Activated effector memory CD4-positive, alpha-beta T cell treated with anti-CD3 and anti-CD28 coated beads, Interleukin-2, amount 50 U/mL, for 16 hours (primary cell): Measurements from ENCODE around the gene AMY1A.
"Not testable (repeated sequence)": the region's sequence is repeated elsewhere in the genome, so short reads cannot be mapped to it uniquely, and the experiment has no call there.

Experiments used
- DNase-seq: peaks from one replicate; pipeline ENCODE4 v3.0.0-alpha.2; 2020

Gene AMY1A

DNA sequence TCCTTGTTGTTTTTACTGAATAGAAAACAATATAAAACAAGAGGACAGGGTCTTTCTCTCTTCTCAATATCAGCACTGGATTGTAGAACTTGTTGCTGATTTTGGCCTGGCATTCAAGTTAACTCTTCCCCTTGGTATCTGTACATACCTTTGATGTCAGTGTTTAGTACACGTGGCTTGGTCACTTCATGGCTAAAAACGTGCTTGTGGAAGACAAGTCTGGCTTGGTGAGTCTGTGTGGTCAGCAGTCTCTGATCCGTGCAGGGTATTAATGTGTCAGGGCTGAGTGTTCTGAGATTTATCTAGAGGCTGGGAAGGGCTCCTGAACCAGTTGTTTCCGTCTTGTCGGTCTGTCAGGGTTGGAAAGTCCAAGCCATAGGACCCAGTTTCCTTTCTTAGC lies at the start of gene AMY1A:
Gene AMY1A (plus strand): TSS at position 301 of the 400 bp plus-strand sequence. CDS start 571 bp downstream, outside the sequence.
- not testable (repeated sequence) for DNase-seq

DNA sequence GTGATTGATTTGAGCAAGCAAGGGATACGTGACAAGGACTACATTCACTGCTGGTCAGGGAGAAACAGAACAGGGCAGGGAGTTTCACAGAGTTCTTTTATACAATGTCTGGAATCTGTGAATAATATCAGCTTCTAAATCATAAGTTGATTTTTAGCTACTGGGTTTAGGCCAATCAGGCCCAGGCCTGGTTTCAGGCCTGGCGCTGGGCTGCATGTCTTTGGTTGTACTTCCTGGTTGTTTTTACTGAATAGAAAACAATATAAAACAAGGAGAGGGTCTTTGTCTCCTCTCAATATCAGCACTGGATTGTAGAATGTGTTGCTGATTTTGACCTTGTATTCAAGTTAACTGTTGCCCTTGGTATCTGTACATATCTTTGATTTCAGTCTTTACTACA lies 39.2 kb upstream of the AMY1A start:
- no peak for DNase-seq

- DNase-seq = not testable (repeated sequence)
These were observed 38.5 kb upstream of the AMY1A start, which contains the start of gene AMY2A for GRCh38 chr1:103616994-103617477. Gene AMY2A (plus strand): TSS chr1:103617427. CDS start chr1:103617441, 14 bp downstream.

DNA sequence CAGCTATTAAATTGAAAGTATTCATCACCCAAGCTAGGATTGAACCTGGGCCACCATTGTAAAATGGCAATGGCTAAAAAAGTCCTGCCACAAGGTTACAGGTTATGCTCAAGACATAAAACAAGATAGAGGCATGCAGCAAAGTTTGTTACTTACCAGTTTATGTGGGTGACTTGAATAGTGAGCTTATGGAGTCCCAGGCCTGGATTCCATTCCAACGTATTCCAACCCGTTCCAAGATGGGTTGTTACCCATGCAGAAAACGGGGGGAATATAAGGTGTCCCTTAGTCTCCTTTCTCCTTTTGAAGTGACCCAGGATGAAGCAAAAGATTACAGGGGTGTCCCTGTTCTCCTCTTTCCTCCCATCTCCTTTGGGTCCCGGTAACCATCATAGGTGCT lies 28.1 kb upstream of the AMY1A start:
- not testable (repeated sequence) for DNase-seq

DNA sequence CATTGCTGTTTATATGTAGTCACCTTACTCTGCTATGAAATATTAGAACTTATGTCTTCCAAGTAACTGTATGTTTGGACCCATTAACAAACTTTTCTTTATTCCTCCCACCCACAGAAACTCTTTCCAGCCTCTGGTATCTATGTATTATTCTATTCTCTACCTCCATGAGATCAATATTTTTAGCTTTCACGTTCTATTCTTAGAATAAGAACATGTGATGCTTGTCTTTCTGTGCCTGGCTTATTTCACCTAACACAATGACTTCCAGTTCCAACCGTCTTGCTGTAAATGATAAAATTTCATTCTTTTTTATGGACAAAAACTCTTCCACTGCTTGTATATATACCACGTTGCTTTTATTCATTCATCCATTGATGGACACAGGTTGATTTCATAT lies 14.4 kb upstream of the AMY1A start:
- DNase-seq = not testable (repeated sequence)

- not testable (repeated sequence) for DNase-seq
These were observed 11.7 kb upstream of the AMY1A start for GRCh38 chr1:103643908-103644307.

GRCh38 chr1:103650305-103650704 lies 5.3 kb upstream of the AMY1A start:
- not testable (repeated sequence) for DNase-seq

DNA sequence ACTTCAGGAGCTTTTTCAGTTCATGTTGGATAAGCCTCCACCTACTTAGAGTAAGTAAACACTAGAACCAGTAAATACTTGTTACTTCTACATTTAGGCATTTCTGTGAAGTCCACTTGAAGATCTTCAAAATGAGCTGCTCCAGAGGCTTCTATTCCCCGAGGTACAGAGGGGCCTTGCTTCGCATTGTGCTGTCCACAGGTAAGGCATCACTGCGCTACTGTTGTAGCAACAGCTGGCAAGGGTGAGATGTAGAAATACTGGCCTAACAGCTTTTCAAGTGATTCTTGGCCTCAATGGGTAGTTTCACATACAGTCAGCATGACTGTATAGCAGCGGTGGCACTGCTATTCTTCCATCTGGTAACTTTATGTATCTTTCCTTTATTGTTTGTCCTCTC lies 4.7 kb upstream of the AMY1A start:
- not testable (repeated sequence) for DNase-seq

DNA sequence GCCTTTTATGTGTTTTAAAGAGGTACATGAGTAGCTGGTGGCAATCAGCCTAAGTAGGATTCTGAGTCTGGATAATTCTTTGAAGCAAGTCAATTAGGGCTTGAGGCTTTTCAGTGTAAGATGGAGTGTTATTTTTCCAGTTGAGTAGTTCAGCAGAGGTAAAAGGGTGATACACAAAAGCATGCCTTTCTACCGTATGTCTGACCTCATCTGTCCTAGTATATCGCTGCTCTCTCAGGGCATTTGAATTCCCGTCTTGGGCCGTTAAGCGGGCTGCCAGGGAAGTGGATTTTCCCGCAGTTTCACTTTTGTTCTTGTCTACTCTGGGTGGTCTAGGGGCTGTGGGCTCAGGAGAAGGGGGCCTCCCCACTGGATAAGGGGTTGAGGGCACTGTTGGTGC lies 1.4 kb upstream of the AMY1A start:
- not testable (repeated sequence) for DNase-seq

DNA sequence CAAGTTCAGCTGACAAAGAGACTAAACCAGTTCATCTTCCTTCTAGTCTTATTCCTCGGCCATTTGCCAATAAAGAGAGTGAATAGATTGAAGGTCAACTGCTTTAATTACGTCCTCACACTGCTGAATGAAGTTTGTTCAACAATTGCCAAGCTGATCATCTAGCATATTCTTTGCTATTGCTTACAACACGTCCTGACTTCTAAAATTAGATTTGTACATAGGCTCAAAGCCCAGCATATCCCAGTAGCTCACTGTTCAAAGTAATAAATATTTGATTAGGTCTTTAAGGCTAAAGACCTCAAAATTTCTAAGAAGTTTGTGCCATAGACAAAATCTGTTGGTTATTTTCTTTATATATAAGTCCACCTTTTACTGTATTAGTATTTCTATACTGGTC lies 20.8 kb downstream of the AMY1A start:
- DNase-seq = not testable (repeated sequence)

DNA sequence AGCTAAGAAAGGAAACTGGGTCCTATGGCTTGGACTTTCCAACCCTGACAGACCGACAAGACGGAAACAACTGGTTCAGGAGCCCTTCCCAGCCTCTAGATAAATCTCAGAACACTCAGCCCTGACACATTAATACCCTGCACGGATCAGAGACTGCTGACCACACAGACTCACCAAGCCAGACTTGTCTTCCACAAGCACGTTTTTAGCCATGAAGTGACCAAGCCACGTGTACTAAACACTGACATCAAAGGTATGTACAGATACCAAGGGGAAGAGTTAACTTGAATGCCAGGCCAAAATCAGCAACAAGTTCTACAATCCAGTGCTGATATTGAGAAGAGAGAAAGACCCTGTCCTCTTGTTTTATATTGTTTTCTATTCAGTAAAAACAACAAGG lies 40.5 kb downstream of the AMY1A start, which contains the start of gene AMY1B:
Gene AMY1B (minus strand): TSS at position 101 of the 400 bp plus-strand sequence. CDS start 571 bp downstream, outside the sequence.
- DNase-seq = not testable (repeated sequence)

- DNase-seq = not testable (repeated sequence)
These were observed 41.9 kb downstream of the AMY1A start for GRCh38 chr1:103697430-103697829.

GRCh38 chr1:103700669-103701068 lies 45.1 kb downstream of the AMY1A start:
- not testable (repeated sequence) for DNase-seq

GRCh38 chr1:103701256-103701655 lies 45.7 kb downstream of the AMY1A start:
- not testable (repeated sequence) for DNase-seq

- DNase-seq = not testable (repeated sequence)
These were observed 52.1 kb downstream of the AMY1A start for GRCh38 chr1:103707670-103708069.

- not testable (repeated sequence) for DNase-seq
These were observed 54.8 kb downstream of the AMY1A start for GRCh38 chr1:103710381-103710780.
